Osteoblast (primary cell): ENCODE results near the gene TCIRG1. TPM values are rescaled to one million over a fixed set of nuclear protein-coding genes. Genes with fewer than 3 reads are reported as not detected.
A peak's percentile ranks its signal among the peaks of the same experiment; 100 is the strongest.

Source experiments
- DNase-seq: peaks from one replicate; pipeline ENCODE4 v3.0.0; 2011; ENCODE audit warnings: low spot score, mixed read lengths; ENCODE audit not compliant: insufficient read length; ENCODE audit errors: missing footprints
- H2AFZ ChIP-seq: 2 replicates; pipeline ENCODE4 v1.6.0; 2011; ENCODE audit warnings: mild to moderate bottlenecking, low read length
- H3K27ac ChIP-seq: 2 replicates; pipeline ENCODE4 v1.5.1; 2011; ENCODE audit warnings: mild to moderate bottlenecking, low read depth, low read length, moderate library complexity
- H3K27me3 ChIP-seq: 2 replicates; pipeline ENCODE4 v1.6.0; 2012; ENCODE audit warnings: mild to moderate bottlenecking, control low read depth, inconsistent platforms, low read length, moderate library complexity; ENCODE audit not compliant: insufficient read depth
- H3K36me3 ChIP-seq: 2 replicates; pipeline ENCODE4 v1.5.1; 2011; ENCODE audit warnings: mild to moderate bottlenecking, low read length, control low read depth, moderate library complexity; ENCODE audit not compliant: insufficient read depth
- H3K4me1 ChIP-seq: 2 replicates; pipeline ENCODE4 v1.5.1; 2011; ENCODE audit warnings: mild to moderate bottlenecking, low read length, control low read depth, moderate library complexity; ENCODE audit not compliant: insufficient read depth
- H3K4me2 ChIP-seq: 2 replicates; pipeline ENCODE4 v1.6.0; 2011; ENCODE audit warnings: mild to moderate bottlenecking, low read length; ENCODE audit not compliant: insufficient read depth
- H3K4me3 ChIP-seq: fragments of 200-600 bp; sonication (generic); 3 replicates; pipeline ENCODE4 v1.5.1; 2012; ENCODE audit warnings: mild to moderate bottlenecking, low read length, inconsistent platforms; ENCODE audit not compliant: insufficient read depth
- H3K79me2 ChIP-seq: 2 replicates; pipeline ENCODE4 v1.6.0; 2012; ENCODE audit warnings: mild to moderate bottlenecking, low read length, control low read depth, inconsistent platforms; ENCODE audit not compliant: insufficient read depth
- H3K9me3 ChIP-seq: 2 replicates; pipeline ENCODE4 v1.5.1; 2011; ENCODE audit warnings: low read depth, low read length, control low read depth
- H4K20me1 ChIP-seq: 2 replicates; pipeline ENCODE4 v1.6.0; 2012; ENCODE audit warnings: mild to moderate bottlenecking, low read length, control low read depth; ENCODE audit not compliant: insufficient read depth
- CTCF ChIP-seq: IDR thresholded peaks from 2 replicates; pipeline ENCODE4 v1.5.1; 2011; ENCODE audit warnings: mild to moderate bottlenecking, low read depth, low read length, moderate library complexity; ENCODE audit errors: extremely low read depth
- total RNA-seq: library from RNA; depleted of rRNA; stranded (reverse); fragments of >200 nt; gene quantifications from 2 replicates; pipeline ENCODE4 v1.2.3, GENCODE V29; 2012

Gene TCIRG1
- total RNA-seq, 1 donor = 85.4 TPM

GRCh38 chr11:68020575-68020974, 18.2 kb upstream of the TCIRG1 start:
- H3K9me3 ChIP-seq = no peaks in the 10 kb centered on the region
- DNase-seq = peak; percentile 96
- no peaks in the 10 kb centered on the region for H3K27me3 ChIP-seq
- H3K4me1 ChIP-seq = peaks cover 3% of the 10 kb centered on the region
- no peak overlapping the region for H2AFZ ChIP-seq
- no peak overlapping the region for H3K4me3 ChIP-seq
- H3K4me2 ChIP-seq = no peak overlapping the region
- no peak overlapping the region for H3K27ac ChIP-seq
- peak; percentile 46 for TF ChIP-seq CTCF
- no peaks in the 10 kb centered on the region for H3K79me2 ChIP-seq
- H4K20me1 ChIP-seq = no peaks in the 10 kb centered on the region
- H3K36me3 ChIP-seq = peaks cover 22% of the 10 kb centered on the region

GRCh38 chr11:68021167-68021787, 17.5 kb upstream of the TCIRG1 start:
- Histone ChIP-seq H3K36me3 (peaks cover 27% of the 10 kb centered on the region), H3K4me2 (no peak overlapping the region), H3K9me3 (no peaks in the 10 kb centered on the region), H3K27ac (no peak overlapping the region), H3K4me1 (peaks cover 3% of the 10 kb centered on the region), H4K20me1 (no peaks in the 10 kb centered on the region), H3K27me3 (no peaks in the 10 kb centered on the region), H3K79me2 (no peaks in the 10 kb centered on the region), H3K4me3 (no peak overlapping the region), H2AFZ (no peak overlapping the region)
- DNase-seq = no peak
- TF ChIP-seq CTCF = no peak

GRCh38 chr11:68022531-68022930, 16.3 kb upstream of the TCIRG1 start:
- no peak for DNase-seq
- peaks cover 3% of the 10 kb centered on the region for H3K79me2 ChIP-seq

GRCh38 chr11:68024508-68024907, 14.3 kb upstream of the TCIRG1 start:
- Histone ChIP-seq H3K4me2 (no peak overlapping the region), H3K4me3 (no peak overlapping the region), H3K27ac (no peak overlapping the region), H3K79me2 (peaks cover 8% of the 10 kb centered on the region), H3K27me3 (no peaks in the 10 kb centered on the region), H2AFZ (no peak overlapping the region), H3K9me3 (no peaks in the 10 kb centered on the region), H3K4me1 (peaks cover 24% of the 10 kb centered on the region), H4K20me1 (no peaks in the 10 kb centered on the region), H3K36me3 (peaks cover 30% of the 10 kb centered on the region)
- no peak for TF ChIP-seq CTCF
- no peak for DNase-seq

More at GRCh38 chr11:68022531-68022930, 16.3 kb upstream of the TCIRG1 start:
- no peak overlapping the region for H3K4me2 ChIP-seq
- no peak overlapping the region for H2AFZ ChIP-seq
- no peak overlapping the region for H3K27ac ChIP-seq
- TF ChIP-seq CTCF = no peak
- no peaks in the 10 kb centered on the region for H4K20me1 ChIP-seq
- peaks cover 4% of the 10 kb centered on the region for H3K4me1 ChIP-seq
- peaks cover 33% of the 10 kb centered on the region for H3K36me3 ChIP-seq
- no peaks in the 10 kb centered on the region for H3K27me3 ChIP-seq
- no peak overlapping the region for H3K4me3 ChIP-seq
- H3K9me3 ChIP-seq = no peaks in the 10 kb centered on the region
